GM19239 (cell line): ENCODE results near the gene SAMM50.
A peak's percentile ranks its signal among the peaks of the same experiment; 100 is the strongest.

Source experiments
- DNase-seq: peaks from one replicate; pipeline ENCODE4 v3.0.0; 2011; ENCODE audit warnings: low spot score; ENCODE audit not compliant: insufficient read length
- FAIRE-seq: peaks from 2 replicates; lab custom pipeline; 2011; peaks lifted over from hg19 to GRCh38; lab: Jason Lieb, UNC

SAMM50 gene

GRCh38 chr22:43974028-43974545, 18.8 kb downstream of the SAMM50 start:
- DNase-seq (no peak), FAIRE-seq (no peak)

GRCh38 chr22:43975041-43975440, 19.8 kb downstream of the SAMM50 start:
- DNase-seq (no peak), FAIRE-seq (no peak)

GRCh38 chr22:43976861-43977795, 21.9 kb downstream of the SAMM50 start:
- FAIRE-seq (no peak), DNase-seq (no peak)

- no peak for FAIRE-seq
- DNase-seq = no peak
Measured at GRCh38 chr22:43978558-43978957, 23.3 kb downstream of the SAMM50 start.

- no peak for DNase-seq
- FAIRE-seq = no peak
Measured at GRCh38 chr22:43980579-43980978, 25.3 kb downstream of the SAMM50 start.

- no peak for DNase-seq
- no peak for FAIRE-seq
Measured at GRCh38 chr22:43980996-43981395, 25.8 kb downstream of the SAMM50 start.

GRCh38 chr22:43983808-43984207, 28.6 kb downstream of the SAMM50 start:
- no peak for DNase-seq
- FAIRE-seq = no peak

GRCh38 chr22:43985532-43985931, 30.3 kb downstream of the SAMM50 start:
- FAIRE-seq = no peak
- no peak for DNase-seq

- FAIRE-seq = no peak
- no peak for DNase-seq
Measured at GRCh38 chr22:43988116-43988820, 33.0 kb downstream of the SAMM50 start.

- no peak for DNase-seq
- no peak for FAIRE-seq
Measured at GRCh38 chr22:43988960-43989359, 33.7 kb downstream of the SAMM50 start.

- FAIRE-seq = no peak
- no peak for DNase-seq
Measured at GRCh38 chr22:43990044-43990443, 34.8 kb downstream of the SAMM50 start.

GRCh38 chr22:43991316-43992020, 36.2 kb downstream of the SAMM50 start:
- DNase-seq = no peak
- no peak for FAIRE-seq

GRCh38 chr22:43992331-43992821, 37.1 kb downstream of the SAMM50 start:
- no peak for FAIRE-seq
- DNase-seq = no peak

GRCh38 chr22:43993072-43993760, 38.0 kb downstream of the SAMM50 start:
- peak; percentile 62 for DNase-seq
- peak; percentile 96 for FAIRE-seq

- no peak for DNase-seq
- FAIRE-seq = no peak
Measured at GRCh38 chr22:43994006-43994405, 38.8 kb downstream of the SAMM50 start.

GRCh38 chr22:43994416-43994815, 39.2 kb downstream of the SAMM50 start:
- DNase-seq (no peak), FAIRE-seq (no peak)

- DNase-seq = no peak
- no peak for FAIRE-seq
Measured at GRCh38 chr22:43995057-43995685, 39.9 kb downstream of the SAMM50 start.

GRCh38 chr22:43995798-43996169, 40.5 kb downstream of the SAMM50 start:
- no peak for FAIRE-seq
- DNase-seq = no peak
